Spinal cord (tissue), 10 donors: ENCODE results near the gene BMERB1. TPM values are rescaled to one million over a fixed set of nuclear protein-coding genes. Genes with fewer than 3 reads are reported as not detected.
"Not testable (repeated sequence)": the region's sequence is repeated elsewhere in the genome, so short reads cannot be mapped to it uniquely, and the experiment has no call there.

Experiments used
- DNase-seq, 6 donors: peaks; one replicate each; pipeline versions ENCODE4 v3.0.0 to v3.0.0-alpha.2; 2013 to 2015; ENCODE audit warnings: low spot score in 6 of 6, low read depth in 4 of 6
- H3K27ac ChIP-seq: one replicate; pipeline ENCODE4 v1.5.1; 2013; ENCODE audit warnings: low read depth, low read length, control low read depth
- H3K27me3 ChIP-seq: one replicate; pipeline ENCODE4 v1.6.1; 2013; ENCODE audit warnings: low read length; ENCODE audit not compliant: control insufficient read depth, insufficient read depth
- H3K36me3 ChIP-seq: one replicate; pipeline ENCODE4 v1.6.1; 2013; ENCODE audit warnings: low read length; ENCODE audit not compliant: control insufficient read depth, insufficient read depth
- H3K4me1 ChIP-seq: one replicate; pipeline ENCODE4 v1.6.1; 2013; ENCODE audit warnings: low read length; ENCODE audit not compliant: control insufficient read depth, insufficient read depth
- H3K4me3 ChIP-seq: one replicate; pipeline ENCODE4 v1.5.1; 2013; ENCODE audit warnings: low read depth, low read length, control low read depth
- H3K9me3 ChIP-seq: one replicate; pipeline ENCODE4 v1.6.1; 2013; ENCODE audit warnings: low read length; ENCODE audit not compliant: control insufficient read depth, insufficient read depth
- WGBS: methylation state at CpG from one replicate; pipeline ENCODE4 v1.1.5; 2013; ENCODE audit warnings: missing lambda C conversion rate; ENCODE audit not compliant: insufficient coverage; 5-methylcytosine and 5-hydroxymethylcytosine counted together
- polyA plus RNA-seq, 2 donors: library from polyadenylated mRNA; unstranded; fragments of 120-200 nt; gene quantifications; one replicate each; pipeline ENCODE4 v1.2.1, GENCODE V29; 2013; ENCODE audit not compliant: insufficient read length in 2 of 2
- total RNA-seq, 2 donors: library from RNA; depleted of rRNA in 1 of 2; stranded (reverse); fragments of 120-200 nt in 1 of 2; fragments of >200 nt in 1 of 2; gene quantifications; one replicate each; pipeline versions ENCODE4 v1.2.3 to v1.2.4, GENCODE V29; 2013 to 2014
- donor health status: healthy.

Gene BMERB1
- total and polyA plus RNA-seq, 4 donors: 70.7 to 266 (median 177) TPM

- no peaks in the 10 kb centered on the region for H3K27me3 ChIP-seq
- H3K36me3 ChIP-seq: no peaks in the 10 kb centered on the region
- WGBS: no CpG with 5 or more reads among the region's 3 CpGs
- H3K4me1 ChIP-seq: no peaks in the 10 kb centered on the region
- H3K4me3 ChIP-seq: no peak overlapping the region
- H3K9me3 ChIP-seq: peaks cover 5% of the 10 kb centered on the region
- no peak for DNase-seq
- H3K27ac ChIP-seq: no peak overlapping the region
Observed at GRCh38 chr16:15466886-15467781, 32.7 kb downstream of the BMERB1 start.

- H3K27me3 ChIP-seq, H3K27ac ChIP-seq, DNase-seq, H3K9me3 ChIP-seq, H3K4me3 ChIP-seq, H3K4me1 ChIP-seq, H3K36me3 ChIP-seq: not testable (repeated sequence)
- no CpG with 5 or more reads among the region's 4 CpGs for WGBS
Observed at GRCh38 chr16:15476971-15477370, 42.6 kb downstream of the BMERB1 start.

- Histone ChIP-seq H3K9me3 (peaks cover 2% of the 10 kb centered on the region), H3K4me3 (no peak overlapping the region), H3K27me3 (no peaks in the 10 kb centered on the region), H3K27ac (no peak overlapping the region), H3K4me1 (no peaks in the 10 kb centered on the region), H3K36me3 (no peaks in the 10 kb centered on the region)
- no peak for DNase-seq
- no CpG with 5 or more reads among the region's 2 CpGs for WGBS
Observed at GRCh38 chr16:15477802-15478201, 43.4 kb downstream of the BMERB1 start.

GRCh38 chr16:15482068-15482747, 47.8 kb downstream of the BMERB1 start:
- DNase-seq: no peak
- no peaks in the 10 kb centered on the region for H3K9me3 ChIP-seq
- 64% methylated on average over 1 of the region's 3 CpGs for WGBS
- no peaks in the 10 kb centered on the region for H3K36me3 ChIP-seq
- no peaks in the 10 kb centered on the region for H3K27me3 ChIP-seq
- no peak overlapping the region for H3K4me3 ChIP-seq
- no peaks in the 10 kb centered on the region for H3K4me1 ChIP-seq
- H3K27ac ChIP-seq: no peak overlapping the region

GRCh38 chr16:15482748-15483298, 48.4 kb downstream of the BMERB1 start:
- no peak for DNase-seq
- Histone ChIP-seq H3K4me3 (no peak overlapping the region), H3K27me3 (no peaks in the 10 kb centered on the region), H3K9me3 (no peaks in the 10 kb centered on the region), H3K27ac (no peak overlapping the region), H3K4me1 (no peaks in the 10 kb centered on the region), H3K36me3 (no peaks in the 10 kb centered on the region)
- WGBS: 100% methylated on average over 2 of the region's 7 CpGs

- DNase-seq: no peak
- Histone ChIP-seq H3K36me3 (no peaks in the 10 kb centered on the region), H3K4me3 (no peak overlapping the region), H3K27ac (no peak overlapping the region), H3K4me1 (no peaks in the 10 kb centered on the region), H3K9me3 (no peaks in the 10 kb centered on the region), H3K27me3 (no peaks in the 10 kb centered on the region)
- 73% methylated on average over 1 of the region's 2 CpGs for WGBS
Observed at GRCh38 chr16:15483857-15484256, 49.5 kb downstream of the BMERB1 start.

GRCh38 chr16:15484662-15485061, 50.3 kb downstream of the BMERB1 start:
- no peak for DNase-seq
- Histone ChIP-seq H3K4me1 (no peaks in the 10 kb centered on the region), H3K4me3 (no peak overlapping the region), H3K27me3 (no peaks in the 10 kb centered on the region), H3K9me3 (no peaks in the 10 kb centered on the region), H3K36me3 (no peaks in the 10 kb centered on the region), H3K27ac (no peak overlapping the region)
- WGBS: 100% methylated on average over 4 of the region's 5 CpGs

GRCh38 chr16:15485175-15485574, 50.8 kb downstream of the BMERB1 start:
- Histone ChIP-seq H3K4me3 (no peak overlapping the region), H3K27me3 (no peaks in the 10 kb centered on the region), H3K9me3 (no peaks in the 10 kb centered on the region), H3K36me3 (no peaks in the 10 kb centered on the region), H3K4me1 (no peaks in the 10 kb centered on the region), H3K27ac (no peak overlapping the region)
- DNase-seq: peak in 1 of 6 donors; percentile 30
- 83% methylated on average over 4 of the region's 5 CpGs for WGBS

- no peak overlapping the region for H3K27ac ChIP-seq
- H3K27me3 ChIP-seq: no peaks in the 10 kb centered on the region
- no peaks in the 10 kb centered on the region for H3K4me1 ChIP-seq
- no CpG with 5 or more reads among the region's 1 CpG for WGBS
- DNase-seq: no peak
- H3K9me3 ChIP-seq: no peaks in the 10 kb centered on the region
- peaks cover 2% of the 10 kb centered on the region for H3K36me3 ChIP-seq
- no peak overlapping the region for H3K4me3 ChIP-seq
Observed at GRCh38 chr16:15486661-15487060, 52.3 kb downstream of the BMERB1 start.
